ENCODE measurements around the gene UBAC2. TPM values are rescaled to one million over a fixed set of nuclear protein-coding genes. Genes with fewer than 3 reads are reported as not detected.

The UBAC2 gene, protein sequence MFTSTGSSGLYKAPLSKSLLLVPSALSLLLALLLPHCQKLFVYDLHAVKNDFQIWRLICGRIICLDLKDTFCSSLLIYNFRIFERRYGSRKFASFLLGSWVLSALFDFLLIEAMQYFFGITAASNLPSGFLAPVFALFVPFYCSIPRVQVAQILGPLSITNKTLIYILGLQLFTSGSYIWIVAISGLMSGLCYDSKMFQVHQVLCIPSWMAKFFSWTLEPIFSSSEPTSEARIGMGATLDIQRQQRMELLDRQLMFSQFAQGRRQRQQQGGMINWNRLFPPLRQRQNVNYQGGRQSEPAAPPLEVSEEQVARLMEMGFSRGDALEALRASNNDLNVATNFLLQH
- 46.4 TPM for polyA plus RNA-seq (2013, experiment 1 of 2; ENCODE audit: insufficient read length)
- polyA plus RNA-seq (2013, experiment 2 of 2; ENCODE audit: insufficient read length): 47.2 TPM

DNA sequence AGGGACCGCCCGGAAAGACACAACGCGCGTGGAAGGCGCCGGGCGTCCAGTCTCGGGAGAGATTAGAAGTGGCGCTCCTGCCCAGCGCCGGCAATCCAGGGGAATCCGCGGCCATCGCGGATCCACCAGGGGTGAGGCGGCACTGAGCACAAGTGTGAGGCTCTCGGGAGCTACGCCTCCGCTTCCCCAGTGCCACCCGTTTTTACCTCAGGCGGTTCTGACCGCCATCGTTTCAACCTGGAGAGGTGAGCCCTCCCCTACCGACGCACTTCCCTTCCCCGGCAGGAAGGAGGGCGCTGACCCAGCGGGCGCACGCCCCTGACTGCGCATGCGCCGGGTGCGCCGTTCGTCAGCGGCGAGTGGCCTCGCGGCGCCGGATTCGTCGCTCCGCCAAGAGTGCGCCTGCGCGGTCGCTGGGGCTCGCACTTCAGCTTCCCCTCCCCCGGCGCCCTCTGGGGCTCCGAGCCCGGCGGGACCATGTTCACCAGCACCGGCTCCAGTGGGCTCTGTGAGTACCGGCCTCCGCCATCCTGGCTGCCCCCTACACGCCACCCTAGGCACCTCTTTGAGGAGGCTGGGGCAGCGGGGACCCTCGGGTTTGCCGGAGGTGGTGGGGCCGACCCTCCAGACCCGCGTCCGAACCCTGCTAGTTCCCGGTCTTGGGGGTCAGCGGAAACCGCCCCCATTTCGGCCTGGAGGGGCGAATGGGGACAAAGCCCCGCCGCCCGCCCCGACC is at the start of gene UBAC2:
TSS of gene UBAC2 (plus strand) at position 423 of the 736 bp plus-strand sequence. CDS start at position 478, 55 bp downstream.
- peak; percentile 94 for DNase-seq

DNA sequence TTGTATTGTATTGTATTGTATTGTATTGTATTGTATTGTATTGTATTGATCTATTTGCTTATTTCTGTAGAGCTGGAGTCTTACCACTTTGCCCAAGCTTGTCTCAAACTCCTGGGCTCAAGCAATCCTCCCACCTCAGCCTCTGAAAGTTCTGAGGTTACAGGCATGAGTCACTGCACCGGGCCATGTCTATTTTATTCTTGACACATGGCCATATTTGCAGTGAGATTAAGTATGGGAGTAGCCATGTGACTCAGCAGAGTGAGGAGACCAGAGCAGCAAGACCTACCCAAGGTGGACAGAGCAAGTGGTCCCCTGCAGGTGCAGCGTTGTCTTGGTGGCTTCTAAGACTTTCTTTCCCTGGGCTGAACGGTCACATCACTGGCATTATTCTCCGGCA is 49.1 kb upstream of the UBAC2 start:
- peak; percentile 77 for DNase-seq

DNA sequence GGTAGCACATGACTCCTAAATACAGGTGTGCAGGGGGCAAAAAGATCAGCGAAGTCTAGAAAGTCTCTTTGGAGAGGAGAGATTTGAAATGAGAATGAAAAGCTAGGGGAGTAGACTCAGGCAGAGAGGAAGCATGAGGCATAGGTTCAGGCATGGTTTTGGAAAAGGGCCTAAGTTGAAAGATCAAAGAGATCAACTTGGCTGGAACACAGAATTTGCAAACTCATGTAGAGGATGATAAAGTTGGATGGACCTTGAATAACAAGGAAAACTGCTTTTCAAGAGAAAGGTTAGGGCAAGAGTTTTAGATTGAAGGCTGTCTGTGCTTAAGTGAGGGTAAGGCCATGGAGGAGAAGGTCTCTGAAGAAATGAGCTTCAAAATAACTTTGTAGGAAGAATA is 47.4 kb upstream of the UBAC2 start:
- no peak for DNase-seq

DNA sequence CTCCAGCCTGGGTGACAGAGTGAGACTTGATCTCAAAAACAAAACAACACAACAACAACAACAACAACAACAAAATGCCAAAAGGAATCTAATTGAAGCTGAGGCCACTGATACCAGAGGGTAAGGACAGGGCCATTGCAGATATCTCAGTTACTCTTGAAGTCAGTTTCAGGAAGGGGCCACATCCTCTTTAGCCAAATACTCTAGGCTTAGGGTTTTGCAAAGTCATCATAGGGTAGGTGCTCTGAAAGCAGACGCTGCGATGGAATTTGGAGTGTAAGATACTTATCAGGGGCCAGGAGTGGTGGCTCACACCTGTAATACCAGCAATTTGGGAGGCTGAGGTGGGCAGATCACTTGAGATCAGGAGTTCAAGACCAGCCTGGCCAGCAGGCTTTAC is 46.6 kb upstream of the UBAC2 start:
- no peak for DNase-seq

DNA sequence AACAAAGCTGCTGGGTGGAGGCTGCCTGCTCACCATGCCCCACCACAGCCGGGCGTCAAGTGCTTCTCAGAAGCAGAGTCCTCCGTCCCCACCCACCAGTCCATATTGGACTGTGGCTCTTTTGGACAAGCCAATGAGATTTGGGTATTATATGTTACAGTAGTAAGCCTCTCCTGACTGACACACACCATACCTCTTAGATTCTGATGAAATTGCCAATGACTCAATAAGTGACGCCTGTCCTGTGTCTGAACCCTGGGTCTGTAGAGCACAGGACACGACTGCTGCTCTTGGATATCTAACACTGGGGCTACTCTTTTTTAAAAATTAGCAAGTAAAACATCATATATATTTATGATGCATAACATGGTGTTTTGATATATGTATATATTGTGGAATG is 44.8 kb upstream of the UBAC2 start:
- no peak for DNase-seq

DNA sequence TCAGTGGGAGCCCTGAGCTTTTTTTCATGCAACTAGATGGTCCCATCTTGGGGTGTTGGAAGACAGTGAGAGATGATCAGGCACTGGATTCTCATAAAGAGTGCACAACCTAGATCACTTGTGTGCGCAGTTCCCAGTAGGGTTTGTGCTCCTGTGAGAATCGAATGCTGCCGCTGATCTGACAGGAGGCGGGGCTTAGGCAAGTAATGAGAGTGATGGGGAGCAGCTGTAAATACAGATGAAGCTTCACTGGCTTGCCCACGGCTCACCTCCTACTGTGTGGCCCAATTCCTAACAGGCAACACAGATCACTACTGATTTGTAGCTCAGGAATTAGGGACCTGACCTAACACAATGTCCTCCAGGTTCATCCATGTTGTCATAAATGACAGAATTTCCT is 43.6 kb upstream of the UBAC2 start:
- no peak for DNase-seq

DNA sequence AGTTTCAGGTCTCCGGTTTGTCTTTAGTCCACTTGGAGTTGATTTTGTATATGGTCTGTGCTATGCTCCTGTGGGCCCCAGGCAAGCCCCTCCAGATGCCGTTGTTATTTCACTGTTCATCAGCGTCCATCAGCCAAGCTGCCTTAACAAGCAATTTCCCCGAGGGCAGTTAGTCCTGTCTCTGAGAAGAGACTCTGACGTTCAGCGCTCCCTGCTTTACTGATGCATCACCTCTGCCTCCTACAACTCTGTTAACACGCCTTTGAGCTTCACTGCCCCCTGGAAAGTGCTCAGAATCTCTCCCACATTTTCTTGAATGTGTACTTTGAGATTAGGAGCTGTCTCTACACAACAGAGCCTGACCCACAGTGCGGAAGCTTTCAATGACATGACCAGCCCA is 41.8 kb upstream of the UBAC2 start:
- no peak for DNase-seq

DNA sequence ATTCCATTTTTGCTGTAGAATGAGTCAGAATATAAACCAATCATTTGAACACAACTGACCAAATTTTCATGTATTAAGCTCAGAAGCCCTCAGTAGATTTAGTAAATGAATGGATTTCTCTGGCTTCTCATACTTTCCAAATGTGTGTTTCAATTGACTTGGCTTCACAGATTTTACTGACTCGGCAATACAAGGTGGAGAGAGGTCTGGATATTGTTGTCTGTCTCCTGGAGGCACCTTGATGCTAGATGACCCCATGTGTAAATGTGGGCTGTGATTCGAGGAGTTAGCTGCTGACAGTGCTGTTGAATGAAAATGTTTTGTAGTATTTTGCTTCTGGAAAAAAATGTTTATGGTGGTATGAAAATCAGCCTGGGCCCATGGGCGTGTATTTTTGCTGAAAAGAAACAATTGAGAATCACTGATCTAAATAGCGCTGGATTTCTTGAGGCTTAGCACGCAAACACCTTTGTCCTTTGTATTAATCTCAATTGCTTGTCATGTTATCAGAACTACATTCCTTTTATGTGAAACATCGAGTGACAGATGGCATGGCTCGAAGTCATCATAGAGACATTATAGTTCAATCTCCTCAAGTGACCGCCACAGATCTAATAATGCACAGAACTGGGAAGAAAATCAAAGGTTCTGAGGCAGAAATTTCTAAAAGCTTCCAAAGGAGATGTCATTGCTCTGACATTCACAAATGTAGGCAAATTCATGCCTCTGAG is 41.2 kb upstream of the UBAC2 start:
- DNase-seq: no peak

DNA sequence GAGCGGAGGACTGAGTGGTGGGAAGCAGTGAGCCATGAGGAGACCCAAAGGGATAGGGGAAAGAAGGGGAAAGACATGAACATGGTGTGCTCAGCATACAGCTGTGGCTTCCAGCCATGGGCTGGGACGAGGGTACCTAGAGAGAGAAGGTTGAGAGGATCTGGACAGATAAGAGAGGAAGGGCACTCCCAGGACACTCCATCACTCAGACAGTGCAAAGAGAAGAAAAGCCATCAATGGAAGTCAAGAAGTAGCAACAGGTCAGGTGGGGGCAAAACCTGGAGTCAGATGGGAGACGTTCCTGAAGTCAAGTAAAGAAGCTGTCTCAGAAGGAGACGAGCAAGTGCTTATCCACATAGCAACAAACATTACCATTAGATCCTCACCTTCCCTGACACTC is 40.2 kb upstream of the UBAC2 start:
- no peak for DNase-seq

DNA sequence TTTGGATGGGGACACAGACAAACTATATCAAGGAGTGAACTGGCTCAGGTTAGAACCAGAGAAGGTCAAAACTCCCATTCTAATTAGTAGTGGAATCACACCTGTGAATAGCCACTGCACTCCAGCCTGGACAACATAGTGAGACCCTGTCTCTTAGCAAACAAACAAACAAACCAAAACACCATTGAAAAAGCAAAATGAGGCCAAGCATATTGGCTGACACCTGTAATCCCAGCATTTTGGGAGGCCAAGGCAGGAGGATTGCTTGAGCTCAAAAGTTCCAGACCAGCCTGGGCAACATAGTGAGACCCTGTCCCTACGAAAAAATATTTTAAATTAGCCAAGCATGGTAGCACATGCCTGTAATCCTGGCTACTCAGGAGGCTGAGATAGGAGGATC is 39.1 kb upstream of the UBAC2 start:
- DNase-seq: no peak

DNA sequence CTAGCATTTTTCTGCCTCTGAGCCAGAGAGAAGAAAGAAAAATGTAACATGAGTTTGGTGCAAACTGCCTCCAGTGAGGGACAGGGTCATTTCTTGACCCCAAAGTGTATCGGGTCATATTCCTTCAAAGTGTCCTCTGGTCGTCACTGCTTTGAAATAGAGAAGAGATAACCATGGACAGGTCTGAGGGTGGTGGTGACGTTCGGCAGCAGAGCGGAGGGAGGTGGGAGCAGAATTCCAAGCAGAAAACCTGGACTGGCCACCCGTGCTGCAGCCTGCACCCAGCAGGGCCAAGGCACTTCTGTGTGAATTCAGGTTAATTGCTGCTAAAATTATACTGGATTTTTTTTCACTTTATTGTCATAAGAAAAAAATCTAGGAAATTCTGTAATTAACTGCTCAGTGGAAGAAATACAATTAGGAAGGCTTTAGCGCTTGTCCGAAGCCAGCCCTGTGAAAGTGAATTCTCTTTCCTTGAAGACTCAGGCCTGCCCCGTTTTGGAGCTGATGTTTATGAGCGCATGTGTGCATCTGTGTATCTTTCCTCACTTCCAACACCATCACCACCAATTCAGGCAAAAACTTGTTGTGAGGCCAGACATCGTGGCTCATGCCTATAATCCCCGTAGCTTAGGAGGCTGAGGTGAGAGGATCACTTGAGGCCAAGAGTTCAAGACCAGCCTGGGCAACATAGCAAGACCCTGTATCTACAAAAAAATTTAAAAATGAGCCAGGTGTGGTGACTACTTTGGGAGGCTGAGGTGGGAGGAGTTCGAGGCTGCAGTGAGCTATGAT is 37.9 kb upstream of the UBAC2 start:
- DNase-seq: no peak

DNA sequence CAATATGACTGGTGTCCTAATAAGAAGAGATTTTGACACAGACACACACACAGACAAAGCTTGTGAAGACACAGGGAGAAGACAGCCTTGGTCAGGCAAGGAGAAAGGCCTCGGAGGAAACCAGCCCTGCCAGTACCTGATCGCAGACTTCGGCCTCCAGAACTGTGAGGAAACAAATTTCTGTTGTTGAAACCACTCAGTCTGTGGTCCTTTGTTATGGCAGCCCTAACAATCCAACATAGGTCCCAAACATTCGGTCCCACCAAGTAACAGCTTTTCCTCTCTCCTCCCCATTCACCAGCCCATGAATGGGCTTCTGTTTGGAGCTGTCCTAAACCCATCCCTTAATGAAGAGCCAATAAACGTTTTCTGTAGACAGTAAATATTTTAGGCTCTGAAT is 36.4 kb upstream of the UBAC2 start:
- DNase-seq: no peak

DNA sequence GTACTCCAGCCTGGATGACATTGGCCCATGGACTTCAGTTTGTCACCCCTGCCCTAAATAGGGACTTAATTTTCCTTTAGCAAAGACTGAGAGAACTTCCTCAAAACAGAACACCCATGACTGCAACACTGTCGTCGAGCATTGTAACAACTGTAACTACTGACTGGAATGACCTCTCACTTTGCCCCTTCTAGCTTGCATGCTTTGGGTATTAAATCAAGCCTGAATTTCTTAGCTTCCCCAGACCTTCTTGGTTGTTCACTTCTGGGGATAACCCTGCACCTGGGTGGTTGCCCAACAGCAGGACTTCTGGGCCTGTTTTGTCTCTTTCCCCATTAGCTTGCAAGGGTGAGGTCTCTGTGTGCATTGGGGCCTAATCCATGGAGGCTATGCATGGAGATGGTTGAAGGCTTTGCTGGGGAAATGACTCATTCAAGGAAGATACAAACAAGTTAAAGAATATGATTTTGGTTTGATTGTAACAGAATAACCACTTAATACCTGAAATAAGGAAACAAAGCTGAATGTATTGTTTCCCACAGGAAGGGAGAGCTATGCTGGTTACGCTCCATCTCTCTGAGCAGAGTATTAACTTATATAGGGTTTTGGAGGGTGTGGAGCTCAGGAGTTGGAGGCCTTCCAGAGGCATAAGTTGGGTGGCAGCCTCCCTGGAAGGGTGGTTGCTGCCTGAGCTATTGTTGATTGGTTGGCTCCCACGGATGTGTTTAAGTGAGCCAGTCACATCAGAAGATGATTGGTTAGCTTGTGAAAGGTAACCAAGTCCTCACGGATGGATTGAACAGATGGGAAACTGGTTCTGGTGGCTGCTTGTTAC is 34.7 kb upstream of the UBAC2 start:
- no peak for DNase-seq

DNA sequence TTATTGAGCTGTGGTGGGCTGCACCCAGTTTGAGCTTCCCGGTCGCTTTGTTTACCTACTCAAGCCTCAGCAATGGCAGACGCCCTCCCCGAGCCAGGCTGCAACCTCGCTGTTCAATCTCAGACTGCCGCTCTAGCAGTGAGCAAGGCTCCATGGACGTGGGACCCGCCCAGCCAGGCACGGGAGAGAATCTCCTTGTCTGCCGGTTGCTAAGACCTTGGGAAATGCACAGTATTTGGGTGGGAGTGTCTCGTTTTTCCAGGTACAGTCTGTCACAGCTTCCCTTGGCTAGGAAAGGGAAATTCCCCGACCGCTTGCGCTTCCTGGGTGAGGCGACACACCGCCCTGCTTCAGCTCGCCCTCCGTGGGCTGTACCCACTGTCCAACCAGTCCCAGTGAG is 27.7 kb upstream of the UBAC2 start:
- DNase-seq: no peak

DNA sequence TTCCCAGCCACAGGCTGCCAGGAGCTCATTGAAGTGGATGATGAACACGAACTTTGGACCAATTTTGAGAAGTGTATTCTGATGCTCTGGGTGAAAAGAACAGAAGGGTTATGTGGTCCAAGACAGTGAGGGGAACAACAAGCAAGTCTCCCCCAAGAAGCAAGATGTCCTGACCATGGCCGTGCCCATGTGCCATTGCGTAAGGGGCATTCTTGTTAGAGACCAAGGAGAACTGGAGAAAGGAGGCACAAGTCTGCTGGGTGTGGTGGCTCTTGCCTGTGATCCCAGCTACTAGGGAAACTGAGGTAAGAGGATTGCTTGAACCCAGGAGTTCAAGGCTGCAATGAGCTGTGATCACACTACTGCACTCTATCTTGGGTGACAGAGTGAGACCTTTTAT is 27.0 kb upstream of the UBAC2 start:
- DNase-seq: no peak

DNA sequence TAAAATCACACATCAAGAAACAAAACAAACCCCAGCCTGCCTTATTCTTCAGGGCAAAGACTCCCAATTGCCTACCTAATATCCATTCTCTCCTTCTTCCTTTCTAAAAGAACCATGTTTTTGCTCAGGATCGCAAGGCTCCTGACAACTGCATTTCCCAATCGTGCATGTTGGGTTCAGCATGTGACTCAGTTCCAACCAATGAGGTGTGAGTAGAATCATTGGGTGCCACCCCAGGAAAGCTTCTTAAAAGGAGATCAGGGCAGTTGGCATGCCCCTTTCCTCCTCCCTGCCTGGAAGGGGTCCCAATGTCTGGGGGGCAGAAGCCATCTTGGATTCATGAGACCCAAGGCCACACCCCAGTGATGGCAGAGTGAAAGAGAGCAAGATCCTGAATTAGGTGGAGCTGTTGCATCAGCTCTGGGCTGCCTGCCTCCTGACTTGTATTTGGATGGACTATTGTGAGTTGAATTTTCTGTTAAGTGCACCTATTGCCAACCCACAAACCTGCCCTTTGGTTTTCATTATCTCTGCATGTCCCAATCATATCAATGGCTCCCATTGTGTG is 26.0 kb upstream of the UBAC2 start:
- no peak for DNase-seq

DNA sequence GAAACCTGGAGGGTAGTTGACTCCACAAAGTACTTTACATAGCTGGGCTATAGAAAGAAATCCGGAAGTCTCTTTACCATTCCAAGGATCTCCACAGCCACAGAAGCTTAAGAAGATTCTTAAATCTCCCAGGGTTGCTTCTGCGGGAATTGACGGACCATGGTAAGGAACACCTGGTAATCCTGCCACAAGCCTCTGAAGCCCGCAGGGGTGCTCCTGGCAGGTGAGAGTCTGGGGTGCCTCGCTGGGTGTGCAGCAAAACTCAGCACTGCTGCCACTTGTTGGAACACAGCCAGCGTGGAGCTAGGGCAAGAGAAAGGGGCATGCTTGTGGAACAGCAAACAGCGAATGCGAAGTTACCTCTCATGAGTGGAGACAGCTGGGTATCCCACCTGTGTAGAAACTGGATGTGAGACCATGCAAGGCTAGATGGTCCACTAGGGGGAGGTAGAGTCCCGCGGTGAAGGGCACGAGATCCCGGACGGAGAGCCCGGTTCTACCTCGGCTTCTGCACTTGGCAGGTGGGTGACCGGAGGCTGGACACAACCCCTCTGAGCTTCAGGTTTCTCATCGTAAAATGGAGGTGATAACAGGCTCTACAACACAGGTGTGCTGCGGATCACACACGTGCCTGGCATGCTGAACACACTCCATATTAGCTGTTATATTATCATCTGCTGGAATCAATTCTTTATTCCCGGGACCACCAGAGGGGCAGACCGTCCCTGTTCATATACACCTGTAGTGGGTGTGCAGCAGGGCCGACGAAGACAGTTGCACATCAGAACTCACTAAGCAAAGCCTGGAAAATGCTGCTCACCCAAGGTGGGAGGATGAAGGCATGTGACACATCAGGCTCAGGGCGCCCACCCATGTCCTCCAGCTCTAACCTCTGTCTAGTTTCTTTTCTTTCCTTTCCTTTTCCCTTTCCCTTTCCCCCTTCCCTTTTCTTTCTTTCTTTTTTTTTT is 24.1 kb upstream of the UBAC2 start:
- DNase-seq: peak; percentile 38

DNA sequence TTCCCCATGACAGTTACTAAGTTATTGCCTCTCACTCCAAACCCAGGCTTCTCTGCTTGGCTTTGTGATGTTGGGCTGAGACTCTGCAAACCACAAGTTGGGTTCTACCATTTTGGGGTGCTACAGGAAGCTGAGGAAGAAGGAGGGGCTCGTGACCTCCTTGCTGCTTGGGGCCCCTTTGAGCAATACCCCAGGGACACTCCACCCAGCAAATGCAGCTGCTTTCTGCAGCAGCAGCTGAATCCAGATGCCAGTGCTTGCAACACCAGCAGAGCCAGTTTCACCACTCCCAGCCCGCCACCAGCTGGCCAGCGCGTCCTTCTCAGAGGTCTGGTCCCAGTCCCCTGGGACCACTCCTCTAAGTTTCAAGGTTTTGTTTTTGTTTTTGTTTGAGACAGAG is 22.0 kb upstream of the UBAC2 start:
- no peak for DNase-seq

DNA sequence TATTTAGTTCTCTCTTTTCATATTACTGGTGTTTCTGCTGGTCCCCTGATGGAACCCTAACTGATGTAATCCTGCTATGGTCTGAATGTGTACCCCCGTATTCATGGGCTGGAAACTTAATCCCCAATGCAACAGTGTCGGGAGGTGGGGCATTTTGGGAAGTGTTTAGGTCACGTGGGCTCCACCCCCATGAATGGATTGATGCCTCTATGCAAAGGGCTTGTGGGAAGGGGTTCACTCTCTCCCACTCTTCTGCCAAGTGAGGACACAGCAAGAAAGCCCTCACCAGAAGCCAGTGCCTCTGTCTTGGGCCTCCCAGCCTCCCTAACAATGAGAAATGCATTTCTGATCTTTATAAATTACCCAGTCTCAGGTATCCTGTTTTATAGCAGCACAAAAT is 21.2 kb upstream of the UBAC2 start:
- DNase-seq: no peak

DNA sequence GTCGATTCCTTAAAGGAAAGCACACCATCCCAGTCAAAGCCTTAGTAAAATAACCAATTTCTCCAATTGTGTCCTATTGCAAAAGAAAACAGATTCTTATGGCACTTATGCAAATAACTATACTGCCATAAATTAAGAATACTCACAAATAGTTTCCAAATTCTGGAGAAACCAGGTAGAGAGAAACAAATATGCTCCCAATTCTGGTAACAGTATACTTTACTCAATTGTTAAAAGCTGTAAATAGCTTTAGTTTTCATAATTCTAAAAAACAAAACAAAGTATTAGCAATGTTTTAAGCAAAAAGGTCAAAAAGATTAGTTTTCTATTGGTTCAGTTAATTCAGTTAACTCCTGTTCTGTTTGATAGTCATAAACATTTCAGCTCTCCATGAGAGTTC is 18.2 kb upstream of the UBAC2 start:
- no peak for DNase-seq
